ENCODE data around the gene CATSPERZ.

DNA sequence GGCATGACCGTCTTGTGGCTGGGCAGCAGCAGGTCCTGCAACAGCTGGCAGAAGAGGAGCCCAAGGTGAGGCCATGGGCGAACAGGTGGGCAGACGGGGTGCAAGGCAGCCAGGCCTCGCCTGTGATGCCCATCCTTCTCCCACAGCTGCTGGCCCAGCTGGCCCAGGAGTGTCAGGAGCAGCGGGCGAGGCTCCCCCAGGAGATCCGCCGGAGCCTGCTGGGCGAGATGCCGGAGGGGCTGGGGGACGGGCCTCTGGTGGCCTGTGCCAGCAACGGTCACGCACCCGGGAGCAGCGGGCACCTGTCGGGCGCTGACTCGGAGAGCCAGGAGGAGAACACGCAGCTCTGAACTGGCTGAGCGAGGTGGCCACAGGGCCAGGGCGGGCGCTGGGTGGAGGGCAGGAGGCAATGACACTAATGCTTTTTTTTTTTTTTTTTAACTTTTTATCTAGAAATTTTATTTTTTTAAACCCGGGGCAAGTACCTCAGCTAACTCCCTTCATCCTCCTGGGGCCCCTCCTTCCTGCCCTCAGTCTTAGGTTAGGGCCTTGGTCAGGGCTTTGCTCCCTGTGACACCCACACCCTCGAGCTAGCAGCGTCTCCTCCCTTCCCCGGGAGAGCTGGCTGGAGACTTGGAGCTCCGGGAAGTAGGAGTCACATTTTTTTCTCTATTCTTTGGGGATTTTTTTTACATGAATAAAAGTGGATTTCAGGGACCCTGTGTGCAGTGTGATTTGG is 32.8 kb upstream of the CATSPERZ start:
- TF ChIP-seq POLR2A (IDR thresholded peaks at IDR 0.05; ENCODE audit: low read length) (no peak), GATA1 (IDR thresholded peaks at IDR 0.05; ENCODE audit: low read depth, low read length) (no peak)
